GM10248 (cell line): ENCODE measurements around the gene DCHS1.

Source experiments
- CTCF ChIA-PET: fragments of 300-600 bp; sonication (Branson Sonifier 250); formaldehyde crosslinking; extraction: SDS; loops from one replicate; lab custom pipeline; 2021; ENCODE audit warnings: antibody characterized with exemption; lab: Yijun Ruan, JAX
- POLR2A ChIA-PET: fragments of 350-650 bp; sonication (Branson Sonifier 250); formaldehyde crosslinking; extraction: SDS; loops from one replicate; lab custom pipeline; 2020; ENCODE audit warnings: antibody characterized with exemption; lab: Yijun Ruan, JAX
- DNase-seq: peaks from one replicate; pipeline ENCODE4 v3.0.0; 2012; ENCODE audit errors: extremely low spot score
- TF ChIP-seq, protein P1 (sequence below): IDR thresholded peaks from 2 replicates; pipeline ENCODE4 v1.5.1; 2012; ENCODE audit warnings: mild to moderate bottlenecking, low read depth; ENCODE audit errors: extremely low read depth, missing control alignments, control extremely low read depth

Gene DCHS1

DNA sequence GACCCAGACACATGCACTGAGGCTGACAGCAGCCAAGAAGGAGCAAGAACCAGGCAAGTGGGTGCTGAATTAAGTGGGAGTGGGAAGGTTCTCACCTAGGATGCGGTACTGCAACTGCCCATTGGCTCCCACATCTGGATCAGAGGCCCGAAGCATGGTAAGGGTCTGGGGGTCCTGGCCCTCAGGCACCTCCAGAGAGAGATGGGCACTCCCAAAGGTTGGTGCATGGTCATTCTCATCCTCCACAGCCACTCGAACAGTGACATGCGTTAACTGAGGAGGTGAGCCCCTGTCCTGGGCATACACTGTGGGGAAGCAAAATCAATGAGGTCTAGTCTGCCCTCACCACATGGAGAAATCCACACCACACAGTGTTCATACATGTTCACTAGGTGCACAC, 27.1 kb downstream of the DCHS1 start:
- no peak for DNase-seq
- ChIA-PET POLR2A (no interaction called here), CTCF (no interaction called here)
- TF ChIP-seq, protein P1, sequence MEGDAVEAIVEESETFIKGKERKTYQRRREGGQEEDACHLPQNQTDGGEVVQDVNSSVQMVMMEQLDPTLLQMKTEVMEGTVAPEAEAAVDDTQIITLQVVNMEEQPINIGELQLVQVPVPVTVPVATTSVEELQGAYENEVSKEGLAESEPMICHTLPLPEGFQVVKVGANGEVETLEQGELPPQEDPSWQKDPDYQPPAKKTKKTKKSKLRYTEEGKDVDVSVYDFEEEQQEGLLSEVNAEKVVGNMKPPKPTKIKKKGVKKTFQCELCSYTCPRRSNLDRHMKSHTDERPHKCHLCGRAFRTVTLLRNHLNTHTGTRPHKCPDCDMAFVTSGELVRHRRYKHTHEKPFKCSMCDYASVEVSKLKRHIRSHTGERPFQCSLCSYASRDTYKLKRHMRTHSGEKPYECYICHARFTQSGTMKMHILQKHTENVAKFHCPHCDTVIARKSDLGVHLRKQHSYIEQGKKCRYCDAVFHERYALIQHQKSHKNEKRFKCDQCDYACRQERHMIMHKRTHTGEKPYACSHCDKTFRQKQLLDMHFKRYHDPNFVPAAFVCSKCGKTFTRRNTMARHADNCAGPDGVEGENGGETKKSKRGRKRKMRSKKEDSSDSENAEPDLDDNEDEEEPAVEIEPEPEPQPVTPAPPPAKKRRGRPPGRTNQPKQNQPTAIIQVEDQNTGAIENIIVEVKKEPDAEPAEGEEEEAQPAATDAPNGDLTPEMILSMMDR: no peak

DNA sequence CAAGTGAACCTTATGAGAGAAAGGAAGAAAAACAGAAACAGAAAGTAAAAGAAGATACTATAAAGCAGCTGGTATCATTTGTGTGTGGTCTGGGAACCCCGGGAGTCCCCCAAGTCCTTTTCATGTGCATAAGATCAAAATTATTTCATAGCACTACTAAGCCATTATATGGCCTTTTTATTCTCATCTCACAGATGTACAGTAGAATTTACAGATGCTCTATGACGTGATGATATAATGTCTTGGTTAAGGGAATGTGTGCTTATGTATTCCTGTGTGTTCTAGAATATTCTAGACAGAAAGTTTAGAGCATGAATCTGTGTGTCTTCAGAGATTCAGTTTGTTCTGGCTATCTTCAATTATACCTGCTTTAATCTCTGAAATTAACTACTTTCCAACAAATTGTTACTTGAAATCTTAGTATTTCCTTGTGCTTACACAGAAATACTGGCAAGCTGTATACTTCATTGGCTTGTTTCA, 27.8 kb downstream of the DCHS1 start:
- ChIA-PET POLR2A (no interaction called here), CTCF (interaction anchor here (0.8 to 2.1 kb wide), 5 partner anchors 9 to 55 kb away, joined by 3 to 10 read pairs (median 7); partner anchors contain the start of genes MRPL17, TAF10 and TPP1)

DNA sequence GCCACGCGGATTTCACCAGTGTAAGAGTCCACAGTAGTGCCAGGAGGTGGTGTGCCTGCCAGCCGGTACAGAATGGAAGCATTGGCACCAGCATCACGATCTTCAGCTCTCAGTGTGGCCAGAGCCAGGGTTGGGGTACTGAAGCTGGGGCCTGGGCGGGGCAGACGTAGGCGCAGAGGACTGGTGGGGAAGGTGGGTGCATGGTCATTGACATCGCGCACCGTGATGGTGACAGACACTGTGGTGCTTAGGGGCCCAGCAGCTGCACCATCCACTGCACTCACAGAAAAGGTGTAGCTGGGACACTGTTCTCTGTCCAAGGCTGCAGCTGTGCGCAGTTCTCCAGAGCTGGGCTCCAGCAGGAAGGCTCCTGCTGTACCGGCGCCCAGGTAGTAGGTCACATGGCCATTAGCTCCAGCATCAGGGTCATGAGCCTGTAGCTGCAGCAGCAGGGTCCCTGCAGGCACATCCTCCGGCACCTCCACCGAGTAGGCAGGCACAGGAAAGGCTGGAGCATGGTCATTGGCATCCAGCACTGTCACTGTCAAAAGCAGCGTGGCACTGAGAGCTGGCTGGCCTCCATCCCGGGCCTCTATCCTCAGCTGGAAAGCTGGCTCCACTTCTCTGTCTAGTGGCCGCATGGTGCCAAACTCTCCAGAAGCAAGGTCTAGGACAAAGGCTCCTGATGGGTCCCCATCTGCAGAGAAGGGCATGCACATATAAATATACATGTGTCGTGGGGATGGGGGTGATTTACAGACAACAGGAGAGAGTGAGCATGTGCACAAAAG, 28.4 kb downstream of the DCHS1 start:
- ChIA-PET POLR2A (no interaction called here), CTCF (interaction anchor here (0.8 to 2.1 kb wide), 5 partner anchors 9 to 56 kb away, joined by 3 to 10 read pairs (median 7); partner anchors contain the start of genes MRPL17, TAF10 and TPP1)
- no peak for DNase-seq
- TF ChIP-seq, protein P1: no peak

More for the DNA sequence above, 27.8 kb downstream of the DCHS1 start:
- TF ChIP-seq, protein P1: no peak
- peak; percentile 72 for DNase-seq

DNA sequence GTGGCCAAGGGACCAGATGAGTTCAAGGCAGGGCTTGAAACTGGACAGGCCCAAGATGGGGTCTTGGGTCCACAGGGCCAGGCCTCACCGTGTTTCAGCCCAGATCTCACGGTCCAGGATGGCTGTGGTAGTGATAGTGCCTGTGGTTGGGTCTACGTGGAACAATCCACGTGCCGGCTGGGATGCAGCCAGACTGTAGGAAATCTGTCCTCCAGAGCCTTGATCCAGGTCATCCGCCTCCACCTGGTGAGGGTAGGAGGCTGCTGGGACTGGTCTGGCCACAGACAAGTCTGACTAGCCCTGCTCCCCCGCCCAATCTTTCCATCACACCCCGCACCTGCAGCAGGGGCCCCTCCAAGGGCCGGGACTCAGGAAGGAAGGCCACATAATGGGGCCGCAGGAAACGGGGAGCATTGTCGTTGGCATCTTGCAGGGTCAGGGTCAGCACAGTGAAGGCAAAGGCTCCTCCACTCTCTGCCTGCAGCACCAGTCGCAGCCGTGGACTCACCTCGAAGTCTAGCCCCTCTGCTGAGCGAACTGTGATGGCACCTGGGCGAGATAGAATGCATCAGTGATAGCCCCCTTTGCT, 29.7 kb downstream of the DCHS1 start:
- ChIA-PET CTCF (interaction anchor here (1.6 to 2.1 kb wide), 2 partner anchors 8 to 14 kb away, joined by 9 to 10 read pairs; partner anchors contain the start of genes TAF10 and TPP1), POLR2A (no interaction called here)
- TF ChIP-seq, protein P1: no peak
- DNase-seq: no peak

DNA sequence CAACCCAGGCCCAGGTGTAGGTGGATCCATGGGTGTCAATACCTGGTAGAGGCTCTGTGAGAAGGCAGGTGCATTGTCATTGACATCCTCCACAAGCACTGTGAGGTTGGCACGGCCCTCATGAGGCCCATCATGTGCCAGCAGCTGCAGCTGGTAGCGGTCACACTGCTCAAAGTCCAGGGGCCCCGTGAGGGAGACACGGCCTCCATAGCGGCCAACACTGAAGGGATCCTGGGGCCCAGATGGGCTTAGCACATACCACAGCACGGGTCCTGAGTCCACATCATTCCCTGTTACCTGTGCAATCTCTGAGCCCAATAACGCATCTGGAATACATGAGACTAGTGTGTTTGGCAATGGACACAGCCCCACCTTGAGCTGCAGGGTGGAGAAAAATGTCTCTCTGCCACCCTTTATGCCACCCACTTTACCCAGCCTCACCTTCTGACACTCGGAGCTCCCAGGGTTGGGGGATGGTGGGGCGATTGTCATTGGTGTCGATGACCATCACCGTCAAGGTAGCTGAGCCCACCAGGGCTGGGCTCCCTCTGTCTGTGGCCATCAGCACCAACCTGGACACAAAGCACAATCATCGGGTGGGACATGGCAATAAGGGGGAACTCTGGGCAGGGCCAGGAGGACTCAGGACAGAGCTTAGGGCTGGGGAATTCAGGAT, 30.3 kb downstream of the DCHS1 start:
- no peak for DNase-seq
- POLR2A ChIA-PET: no interaction called here
- TF ChIP-seq, protein P1: no peak
- CTCF ChIA-PET: interaction anchor here (1.7 kb wide), 1 partner anchor 81 kb away, joined by 6 read pairs; no protein-coding TSS in a partner anchor
